Activated naive CD8-positive, alpha-beta T cell (primary cell): ENCODE data around the gene CHRNG.
"Not testable (repeated sequence)": the region's sequence is repeated elsewhere in the genome, so short reads cannot be mapped to it uniquely, and the experiment has no call there.

Experiments
- H3K27ac Mint-ChIP-seq: one replicate; pipeline ENCODE4 v1.8.0; 2021; ENCODE audit warnings: mixed read lengths
- H3K27me3 Mint-ChIP-seq: one replicate; pipeline ENCODE4 v1.8.0; 2021; ENCODE audit warnings: mixed read lengths
- H3K36me3 Mint-ChIP-seq: one replicate; pipeline ENCODE4 v1.8.0; 2021; ENCODE audit warnings: mixed read lengths
- H3K4me1 Mint-ChIP-seq: one replicate; pipeline ENCODE4 v1.8.0; 2021; ENCODE audit warnings: low read depth, mixed read lengths
- H3K4me3 Mint-ChIP-seq: one replicate; pipeline ENCODE4 v1.8.0; 2021; ENCODE audit warnings: mild to moderate bottlenecking, mixed read lengths
- H3K9me3 Mint-ChIP-seq: one replicate; pipeline ENCODE4 v1.8.0; 2021; ENCODE audit warnings: low read depth, mixed read lengths

The CHRNG gene

DNA sequence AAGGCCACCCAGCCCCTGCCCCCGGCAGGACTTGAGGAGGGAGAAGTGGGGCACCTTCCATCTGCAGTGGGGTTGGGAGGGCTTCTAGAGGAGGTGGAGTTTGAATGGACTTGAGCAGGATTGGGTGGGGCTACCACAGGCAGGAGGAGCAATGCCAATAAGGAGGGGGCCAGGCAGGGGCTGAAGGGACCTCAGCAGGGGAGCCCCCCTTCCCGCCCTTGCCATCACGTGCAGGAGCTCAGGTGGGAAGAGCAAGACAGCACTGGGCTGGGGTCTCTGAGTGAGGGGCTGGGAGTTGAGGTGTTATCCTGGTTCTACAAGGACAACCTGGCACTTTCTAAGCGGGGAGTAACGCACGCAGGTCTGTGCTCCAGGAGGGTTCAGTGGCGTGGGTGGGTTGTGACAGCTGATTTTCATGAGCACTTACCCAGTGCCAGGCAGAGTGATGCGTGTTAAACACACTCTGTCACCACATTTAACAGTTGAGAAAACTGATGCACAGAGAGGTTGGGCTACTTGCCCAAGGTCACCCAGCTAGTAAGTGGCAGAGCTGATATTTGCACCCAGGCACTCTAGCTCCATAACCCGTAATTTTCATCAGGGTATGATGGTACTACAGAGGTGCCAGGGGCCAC, 8.7 kb upstream of the CHRNG start:
- Mint-ChIP-seq H3K36me3 (no peaks in the 10 kb centered on the region), H3K4me1 (peaks cover 12% of the 10 kb centered on the region), H3K27ac (no peak overlapping the region), H3K4me3 (no peak overlapping the region), H3K9me3 (no peaks in the 10 kb centered on the region), H3K27me3 (peaks cover 2% of the 10 kb centered on the region)

DNA sequence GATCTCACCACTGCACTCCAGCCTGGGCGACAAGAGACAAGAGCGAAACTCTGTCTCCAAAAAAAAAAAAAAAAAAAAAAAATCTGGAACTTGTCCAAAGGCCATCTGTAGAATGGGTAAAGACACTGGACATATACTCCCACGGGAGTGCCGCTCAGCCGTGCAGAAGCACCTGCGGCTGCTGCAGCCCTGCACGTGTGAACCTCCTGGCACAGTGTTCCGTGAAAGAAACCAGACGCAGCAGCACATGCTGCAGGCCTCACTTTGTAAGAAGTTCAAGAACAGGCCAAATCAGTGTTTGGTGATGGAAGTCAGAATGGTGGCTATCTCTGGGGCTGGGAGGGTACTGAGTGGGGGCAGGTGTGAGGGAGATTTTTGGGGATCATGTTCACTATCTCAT, 7.1 kb upstream of the CHRNG start:
- Mint-ChIP-seq H3K9me3 (no peaks in the 10 kb centered on the region), H3K36me3 (no peaks in the 10 kb centered on the region), H3K4me1 (peaks cover 12% of the 10 kb centered on the region), H3K4me3 (no peak overlapping the region), H3K27ac (no peak overlapping the region), H3K27me3 (peaks cover 2% of the 10 kb centered on the region)

GRCh38 chr2:232532821-232533220, 6.7 kb upstream of the CHRNG start:
- H3K27me3 Mint-ChIP-seq, H3K9me3 Mint-ChIP-seq, H3K36me3 Mint-ChIP-seq: not testable (repeated sequence)

GRCh38 chr2:232533944-232534710, 5.4 kb upstream of the CHRNG start:
- Mint-ChIP-seq H3K36me3 (no peaks in the 10 kb centered on the region), H3K27me3 (no peaks in the 10 kb centered on the region), H3K9me3 (no peaks in the 10 kb centered on the region), H3K27ac (no peak overlapping the region), H3K4me1 (peaks cover 5% of the 10 kb centered on the region), H3K4me3 (no peak overlapping the region)

More at GRCh38 chr2:232532821-232533220, 6.7 kb upstream of the CHRNG start:
- not testable (repeated sequence) for H3K27ac Mint-ChIP-seq, H3K4me3 Mint-ChIP-seq
- H3K4me1 Mint-ChIP-seq, result peaks cover 12% of the 10 kb centered on the region

- no peaks in the 10 kb centered on the region for H3K27me3 Mint-ChIP-seq
- H3K27ac Mint-ChIP-seq, result no peak overlapping the region
Observed at GRCh38 chr2:232534940-232535651, 4.4 kb upstream of the CHRNG start.

GRCh38 chr2:232535761-232536530, 3.5 kb upstream of the CHRNG start:
- no peak overlapping the region for H3K27ac Mint-ChIP-seq
- no peak overlapping the region for H3K4me3 Mint-ChIP-seq
- H3K36me3 Mint-ChIP-seq, result no peaks in the 10 kb centered on the region
- no peaks in the 10 kb centered on the region for H3K9me3 Mint-ChIP-seq
- no peaks in the 10 kb centered on the region for H3K27me3 Mint-ChIP-seq
- peaks cover 3% of the 10 kb centered on the region for H3K4me1 Mint-ChIP-seq

More at GRCh38 chr2:232534940-232535651, 4.4 kb upstream of the CHRNG start:
- Mint-ChIP-seq H3K4me3 (no peak overlapping the region), H3K36me3 (no peaks in the 10 kb centered on the region), H3K9me3 (no peaks in the 10 kb centered on the region), H3K4me1 (peaks cover 3% of the 10 kb centered on the region)

DNA sequence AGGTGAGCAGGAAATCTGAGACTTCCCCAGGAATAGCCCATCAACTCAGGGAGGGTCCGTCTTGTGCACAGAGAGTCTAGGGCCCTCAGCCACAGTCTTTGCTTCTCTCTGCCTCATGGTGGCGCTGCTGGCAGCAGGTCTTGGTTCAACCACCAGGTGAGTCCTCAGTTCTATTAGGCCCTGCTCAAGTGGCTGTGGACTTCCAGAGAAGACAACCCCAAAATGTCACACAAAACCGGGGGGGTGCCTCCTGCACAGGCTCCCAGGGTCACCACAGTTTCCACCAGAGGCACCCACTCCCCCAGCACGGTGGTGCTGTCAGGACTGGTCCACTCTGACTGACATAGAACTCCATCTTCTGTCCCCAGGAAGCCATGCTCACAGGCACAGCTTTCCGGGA, 2.4 kb upstream of the CHRNG start:
- no peak overlapping the region for H3K27ac Mint-ChIP-seq
- no peak overlapping the region for H3K4me3 Mint-ChIP-seq
- no peaks in the 10 kb centered on the region for H3K9me3 Mint-ChIP-seq
- peaks cover 3% of the 10 kb centered on the region for H3K4me1 Mint-ChIP-seq
- H3K36me3 Mint-ChIP-seq, result no peaks in the 10 kb centered on the region
- H3K27me3 Mint-ChIP-seq, result no peaks in the 10 kb centered on the region

DNA sequence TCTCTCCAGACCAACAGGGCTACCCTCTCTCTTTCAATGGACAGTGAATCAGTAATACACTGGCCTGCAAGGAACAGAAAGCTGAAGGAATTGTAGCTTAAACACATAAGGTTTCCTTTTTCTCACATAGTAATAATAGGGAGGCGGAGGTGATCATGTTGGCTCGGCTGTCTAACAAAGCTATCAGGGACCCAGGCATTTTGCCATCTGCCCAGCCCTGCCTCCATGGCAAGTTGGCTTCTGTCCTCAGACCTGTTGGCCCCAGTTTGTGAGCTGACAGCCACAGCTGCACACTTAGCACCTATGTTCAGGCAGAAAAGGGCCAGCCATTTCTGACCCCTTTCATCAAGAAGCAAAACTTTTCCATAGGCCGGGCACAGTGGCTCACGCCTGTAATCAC, 2.0 kb upstream of the CHRNG start:
- no peaks in the 10 kb centered on the region for H3K9me3 Mint-ChIP-seq
- no peaks in the 10 kb centered on the region for H3K36me3 Mint-ChIP-seq
- no peak overlapping the region for H3K4me3 Mint-ChIP-seq
- peaks cover 3% of the 10 kb centered on the region for H3K4me1 Mint-ChIP-seq
- no peaks in the 10 kb centered on the region for H3K27me3 Mint-ChIP-seq
- no peak overlapping the region for H3K27ac Mint-ChIP-seq

DNA sequence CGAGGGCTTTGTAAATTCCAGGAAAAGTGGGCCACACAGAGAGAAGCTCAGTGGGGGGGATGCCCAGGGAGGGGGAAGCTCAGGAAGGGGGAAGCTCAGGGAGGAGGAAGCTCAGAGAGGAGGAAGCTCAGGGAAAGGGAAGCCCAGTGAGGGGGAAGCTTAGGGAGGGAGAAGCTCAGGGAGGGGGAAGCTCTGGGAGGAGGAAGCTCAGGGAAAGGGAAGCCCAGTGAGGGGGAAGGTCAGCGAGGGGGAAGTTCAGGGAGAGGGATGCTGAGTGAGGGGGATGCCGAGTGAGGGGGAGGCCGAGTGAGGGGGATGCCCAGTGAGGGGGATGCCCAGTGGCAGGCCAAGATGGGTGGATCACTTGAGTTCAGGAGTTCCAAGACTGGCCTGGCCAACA, 821 bp upstream of the CHRNG start:
- peaks cover 3% of the 10 kb centered on the region for H3K36me3 Mint-ChIP-seq
- no peak overlapping the region for H3K27ac Mint-ChIP-seq
- peaks cover 4% of the 10 kb centered on the region for H3K4me1 Mint-ChIP-seq
- no peak overlapping the region for H3K4me3 Mint-ChIP-seq
- H3K27me3 Mint-ChIP-seq, result no peaks in the 10 kb centered on the region
- no peaks in the 10 kb centered on the region for H3K9me3 Mint-ChIP-seq

- Mint-ChIP-seq H3K27ac (no peak overlapping the region), H3K9me3 (no peaks in the 10 kb centered on the region), H3K27me3 (no peaks in the 10 kb centered on the region), H3K4me1 (peaks cover 6% of the 10 kb centered on the region), H3K4me3 (no peak overlapping the region), H3K36me3 (peaks cover 3% of the 10 kb centered on the region)
Observed at GRCh38 chr2:232540441-232541041, 1.0 kb downstream of the CHRNG start.

- Mint-ChIP-seq H3K4me1 (peaks cover 10% of the 10 kb centered on the region), H3K36me3 (peaks cover 3% of the 10 kb centered on the region), H3K27me3 (no peaks in the 10 kb centered on the region), H3K4me3 (no peak overlapping the region), H3K27ac (no peak overlapping the region), H3K9me3 (no peaks in the 10 kb centered on the region)
Observed at GRCh38 chr2:232541195-232541960, 1.9 kb downstream of the CHRNG start.

DNA sequence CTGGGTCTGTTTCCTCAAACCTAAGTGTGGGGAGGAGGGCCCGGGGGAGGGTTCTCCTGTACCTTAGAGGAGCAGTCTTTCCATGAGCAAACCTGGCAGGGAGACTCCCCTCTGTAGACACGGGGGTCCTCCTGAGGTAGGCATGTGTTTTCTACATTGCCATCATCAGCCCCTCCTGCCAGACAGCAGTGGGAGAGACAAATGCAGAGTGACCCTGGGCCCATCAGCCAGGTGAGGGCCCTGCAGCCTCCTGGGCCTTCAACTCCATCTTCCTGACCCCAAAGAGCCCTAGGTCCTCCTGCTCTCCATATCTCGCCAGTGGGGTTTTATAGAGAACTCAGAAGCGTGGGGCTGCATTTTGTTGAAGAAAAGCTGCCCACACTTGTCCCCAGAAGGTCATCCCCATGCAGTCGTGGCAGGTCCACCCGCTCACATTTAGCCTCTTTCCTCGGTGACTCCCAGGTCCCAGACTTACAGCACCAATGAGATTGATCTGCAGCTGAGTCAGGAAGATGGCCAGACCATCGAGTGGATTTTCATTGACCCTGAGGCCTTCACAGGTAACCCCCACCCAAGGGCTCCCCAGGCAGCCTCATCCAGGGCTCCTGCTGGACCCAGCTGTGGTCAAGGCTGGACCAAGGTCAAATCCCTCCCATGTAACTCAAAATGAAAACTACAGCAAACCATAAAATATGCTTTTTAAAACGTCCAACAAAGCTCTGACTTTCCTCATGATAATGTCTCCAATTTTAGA, 2.6 kb downstream of the CHRNG start:
- no peak overlapping the region for H3K4me3 Mint-ChIP-seq
- no peaks in the 10 kb centered on the region for H3K27me3 Mint-ChIP-seq
- H3K4me1 Mint-ChIP-seq, result peaks cover 15% of the 10 kb centered on the region
- H3K36me3 Mint-ChIP-seq, result peaks cover 5% of the 10 kb centered on the region
- H3K9me3 Mint-ChIP-seq, result no peaks in the 10 kb centered on the region
- H3K27ac Mint-ChIP-seq, result no peak overlapping the region

DNA sequence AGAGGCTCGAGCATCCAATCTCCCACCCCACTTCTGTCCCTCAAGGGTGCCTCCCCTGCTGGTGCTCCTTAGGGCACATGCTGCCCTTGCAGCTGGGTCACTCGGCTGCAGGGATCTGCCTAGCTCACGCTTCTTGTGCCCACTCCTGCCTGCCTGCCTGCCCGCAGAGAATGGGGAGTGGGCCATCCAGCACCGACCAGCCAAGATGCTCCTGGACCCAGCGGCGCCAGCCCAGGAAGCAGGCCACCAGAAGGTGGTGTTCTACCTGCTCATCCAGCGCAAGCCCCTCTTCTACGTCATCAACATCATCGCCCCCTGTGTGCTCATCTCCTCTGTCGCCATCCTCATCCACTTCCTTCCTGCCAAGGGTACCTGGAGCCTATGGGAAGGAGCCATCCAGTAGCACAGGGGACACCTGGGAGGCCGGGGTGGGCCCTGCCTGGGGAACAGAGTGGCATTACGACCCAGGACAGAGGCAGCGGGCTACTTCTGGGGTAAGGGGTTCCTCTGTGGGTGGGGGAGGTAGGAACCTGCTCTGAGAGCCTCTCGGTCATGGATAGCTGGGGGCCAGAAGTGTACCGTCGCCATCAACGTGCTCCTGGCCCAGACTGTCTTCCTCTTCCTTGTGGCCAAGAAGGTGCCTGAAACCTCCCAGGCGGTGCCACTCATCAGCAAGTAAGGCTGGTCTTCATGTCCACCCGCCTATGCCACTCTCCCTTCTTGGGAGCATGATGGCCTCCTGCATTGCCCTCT, 3.4 kb downstream of the CHRNG start:
- Mint-ChIP-seq H3K27ac (no peak overlapping the region), H3K9me3 (no peaks in the 10 kb centered on the region), H3K27me3 (no peaks in the 10 kb centered on the region), H3K36me3 (peaks cover 10% of the 10 kb centered on the region), H3K4me1 (peaks cover 23% of the 10 kb centered on the region), H3K4me3 (no peak overlapping the region)
